HG02678 (cell line): ENCODE results near the gene CX3CR1.
"Not testable (repeated sequence)": the region's sequence is repeated elsewhere in the genome, so short reads cannot be mapped to it uniquely, and the experiment has no call there.

Source experiments
- ATAC-seq: cut with Tn5 transposase; IDR thresholded peaks from one replicate; pipeline ENCODE4 v1.9.1; 2021; ENCODE audit warnings: mild to moderate bottlenecking, moderate library complexity; ENCODE audit not compliant: unreplicated experiment

Gene CX3CR1, protein sequence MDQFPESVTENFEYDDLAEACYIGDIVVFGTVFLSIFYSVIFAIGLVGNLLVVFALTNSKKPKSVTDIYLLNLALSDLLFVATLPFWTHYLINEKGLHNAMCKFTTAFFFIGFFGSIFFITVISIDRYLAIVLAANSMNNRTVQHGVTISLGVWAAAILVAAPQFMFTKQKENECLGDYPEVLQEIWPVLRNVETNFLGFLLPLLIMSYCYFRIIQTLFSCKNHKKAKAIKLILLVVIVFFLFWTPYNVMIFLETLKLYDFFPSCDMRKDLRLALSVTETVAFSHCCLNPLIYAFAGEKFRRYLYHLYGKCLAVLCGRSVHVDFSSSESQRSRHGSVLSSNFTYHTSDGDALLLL

DNA sequence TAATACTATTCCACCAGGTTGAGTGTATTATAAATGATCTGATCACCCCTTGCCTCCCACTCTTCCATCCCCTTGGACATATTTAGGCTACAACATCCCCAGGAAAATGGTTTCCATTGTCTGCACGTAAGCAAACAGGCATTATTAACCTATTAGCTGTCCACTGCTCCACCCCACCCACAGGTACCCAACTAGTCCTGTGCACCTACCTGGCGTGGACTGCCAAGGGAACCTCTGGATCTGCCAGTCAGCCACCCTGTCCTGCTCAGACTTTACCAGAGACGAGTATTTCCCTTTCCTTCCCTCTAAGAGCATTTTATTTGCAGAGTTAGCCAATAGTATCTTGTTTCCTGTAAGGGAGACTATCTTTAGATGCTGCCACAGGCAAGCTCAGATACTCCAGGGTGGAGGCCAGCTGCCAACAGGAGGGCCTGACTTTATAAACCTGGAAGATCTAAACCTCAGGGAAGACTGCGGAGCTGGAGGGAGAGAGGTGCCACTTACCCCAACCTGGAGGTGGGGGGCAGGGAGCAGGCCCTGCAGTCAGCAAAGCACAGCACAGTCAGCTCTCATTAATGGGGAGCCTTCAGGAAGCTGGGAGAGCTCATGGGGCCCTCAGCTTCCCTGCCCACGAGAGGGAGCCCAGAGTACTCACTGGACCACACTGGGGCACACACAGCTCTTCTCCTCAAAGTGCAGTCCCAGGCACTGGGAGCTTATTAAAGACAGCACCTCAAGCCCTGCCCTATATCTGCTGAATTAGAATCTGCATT lies at the start of gene CX3CR1:
Gene CX3CR1 (minus strand): TSS at position 292 of the 773 bp plus-strand sequence. CDS start 13,527 bp downstream, outside the sequence.
- ATAC-seq, result no peak

DNA sequence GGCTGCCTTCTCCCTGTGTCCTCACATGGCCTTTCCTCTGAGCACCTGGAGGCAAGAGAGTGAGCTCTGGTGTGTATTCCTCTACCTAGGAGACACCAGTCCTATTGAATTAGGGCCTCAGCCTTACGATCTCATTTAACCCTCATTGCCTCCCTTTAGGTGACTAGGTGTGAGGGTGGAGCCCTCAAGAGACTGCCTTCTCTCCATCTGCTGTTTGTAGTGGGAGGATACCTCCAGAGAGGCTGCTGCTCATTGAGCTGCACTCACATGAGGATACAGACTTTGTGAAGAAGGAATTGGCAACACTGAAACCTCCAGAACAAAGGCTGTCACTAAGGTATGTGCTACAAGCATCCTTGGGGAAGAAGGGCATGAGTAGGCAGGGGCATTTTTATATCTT lies 49.7 kb upstream of the CX3CR1 start, which contains the start of gene CCR8:
Gene CCR8 (plus strand): TSS at position 217 of the 400 bp plus-strand sequence. CDS start 2,623 bp downstream, outside the sequence.
- ATAC-seq, result no peak

DNA sequence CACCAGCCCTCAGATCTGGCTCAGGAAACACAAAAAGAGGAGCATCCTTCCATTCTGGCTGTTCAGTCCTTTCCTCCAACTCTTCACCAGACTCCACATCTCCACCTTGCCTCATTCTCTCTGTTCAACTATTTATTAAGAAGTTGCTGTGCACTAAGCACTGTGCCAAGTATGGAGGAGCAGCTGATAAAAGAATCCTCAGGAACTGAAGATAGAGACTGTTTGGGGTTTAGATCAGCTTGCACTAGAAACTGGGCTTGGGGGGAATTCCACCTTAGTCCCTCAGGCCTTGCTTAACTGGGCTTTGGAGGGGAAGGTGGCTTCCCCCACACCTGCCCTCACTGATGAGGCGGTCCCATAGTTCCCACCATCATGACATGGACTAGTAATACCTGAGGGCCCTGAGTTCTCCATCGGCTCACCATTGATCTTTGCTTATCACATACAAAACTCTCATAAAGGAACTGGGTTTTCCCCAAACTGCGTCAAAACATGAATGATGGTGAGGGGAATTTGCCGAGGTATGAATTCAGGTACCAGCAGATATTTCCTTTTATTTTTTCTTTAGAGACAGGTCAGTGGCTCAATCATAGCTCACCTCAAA lies 48.0 kb upstream of the CX3CR1 start:
- peak; percentile 75 for ATAC-seq

DNA sequence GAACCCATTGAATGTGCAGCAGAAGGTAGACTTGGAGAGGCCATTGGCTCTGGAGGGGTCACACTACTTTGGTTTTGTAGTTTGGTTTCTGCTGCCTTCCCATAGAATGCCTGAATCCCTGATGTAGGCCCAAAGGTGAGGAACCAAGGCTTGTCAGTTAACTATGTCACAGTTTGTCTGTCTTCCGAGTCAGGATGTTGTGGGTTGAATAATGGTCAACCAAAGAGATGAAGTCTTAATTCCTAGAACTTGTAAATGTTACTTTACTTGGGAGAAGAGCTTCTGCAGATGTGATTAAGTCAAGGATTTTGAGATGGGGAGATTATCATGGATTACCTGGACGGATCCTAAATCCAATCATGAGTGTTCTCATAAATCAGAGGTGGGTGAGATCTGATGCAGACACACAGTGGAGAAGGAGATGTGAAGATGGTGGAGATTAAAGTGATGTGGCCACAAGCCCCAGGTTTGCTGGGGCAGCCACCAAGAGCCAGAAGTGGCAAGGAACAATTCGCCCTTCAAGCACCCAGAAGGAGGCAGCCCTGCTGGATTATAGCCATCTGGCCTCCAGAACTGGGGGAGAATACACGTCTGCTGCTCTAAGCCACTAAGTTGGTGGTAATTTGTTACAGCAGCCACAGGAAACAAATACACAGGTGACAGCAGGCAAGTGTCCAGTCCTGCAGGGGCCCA lies 47.4 kb upstream of the CX3CR1 start:
- peak; percentile 11 for ATAC-seq

DNA sequence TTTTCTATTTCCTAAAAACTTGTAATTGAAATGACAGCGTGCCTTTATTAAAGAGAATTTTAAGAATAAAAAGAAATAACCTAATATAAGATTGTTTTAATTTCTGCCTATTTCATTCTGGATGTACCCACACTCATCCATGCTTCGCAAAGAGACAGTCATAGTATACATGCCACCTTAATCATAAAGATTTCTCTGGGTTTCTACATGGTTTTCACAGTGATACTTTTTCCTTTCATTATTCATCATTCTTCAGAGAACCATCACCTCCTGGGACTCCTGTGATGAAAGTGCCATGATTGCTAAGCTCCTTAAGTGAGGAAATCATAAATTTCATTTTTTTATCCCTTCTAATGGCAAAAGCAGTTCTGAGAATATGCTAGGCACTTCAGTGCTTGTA lies 45.4 kb upstream of the CX3CR1 start:
- ATAC-seq, result no peak

DNA sequence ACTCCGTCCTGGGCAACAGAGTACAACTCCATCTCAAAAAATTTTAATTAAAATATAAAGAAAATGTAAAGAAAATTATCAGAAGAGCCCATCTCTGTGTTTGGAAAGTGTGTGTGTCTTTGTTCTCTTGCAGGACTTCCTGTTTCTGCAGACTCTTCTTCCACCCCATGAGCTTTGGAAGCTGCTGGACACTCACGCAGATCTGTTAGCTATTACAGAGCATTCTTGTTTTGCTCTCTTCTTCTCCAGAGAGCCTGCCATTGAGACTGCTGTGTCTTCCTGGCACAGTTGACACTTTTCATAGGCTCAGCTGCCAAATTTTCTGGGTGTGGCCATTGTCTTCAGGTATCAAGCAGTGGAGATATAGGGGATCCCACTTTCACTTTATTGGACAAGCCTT lies 43.7 kb upstream of the CX3CR1 start:
- no peak for ATAC-seq

DNA sequence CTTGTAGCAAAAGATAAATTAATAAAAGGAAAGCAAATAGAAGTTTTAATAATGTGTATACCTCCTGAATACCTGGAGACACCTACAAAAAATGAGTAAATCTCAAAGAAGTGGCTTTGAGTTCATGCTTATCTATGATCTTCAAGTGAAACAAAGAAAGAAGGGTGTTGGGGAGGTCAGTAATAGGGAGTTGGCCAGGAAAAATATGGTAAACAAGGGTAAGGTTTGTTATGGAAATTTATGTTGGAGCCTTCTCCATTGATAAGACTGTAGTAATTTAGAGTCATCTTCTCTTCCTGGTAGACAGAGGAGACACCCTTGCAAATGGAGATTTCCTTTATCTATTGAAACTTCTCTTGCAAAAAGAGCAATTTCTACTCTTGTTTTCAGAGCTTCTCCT lies 43.1 kb upstream of the CX3CR1 start:
- no peak for ATAC-seq

DNA sequence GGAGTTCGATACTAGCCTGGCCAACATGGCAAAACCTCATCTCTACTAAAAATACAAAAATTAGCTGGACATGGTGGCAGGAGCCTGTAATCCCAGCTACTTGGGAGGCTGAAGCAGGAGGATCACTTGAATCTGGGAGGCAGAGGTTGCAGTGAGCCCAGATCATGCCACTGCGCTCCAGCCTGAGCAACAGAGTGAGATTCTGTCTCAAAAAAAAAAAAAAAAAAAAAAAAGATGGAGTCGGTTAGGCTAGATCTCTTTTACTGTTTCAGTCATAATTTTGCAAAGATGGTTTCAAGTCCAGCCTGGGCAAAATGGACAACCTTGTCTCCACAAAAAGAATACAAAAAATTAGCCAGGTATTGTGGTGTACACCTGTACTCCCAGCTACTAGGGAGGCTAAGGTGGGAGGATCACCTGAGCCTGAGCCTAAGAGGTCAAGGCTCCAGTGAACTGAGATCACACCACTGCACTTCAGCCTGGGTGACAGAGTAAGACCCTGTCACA lies 42.4 kb upstream of the CX3CR1 start:
- ATAC-seq, result not testable (repeated sequence)

DNA sequence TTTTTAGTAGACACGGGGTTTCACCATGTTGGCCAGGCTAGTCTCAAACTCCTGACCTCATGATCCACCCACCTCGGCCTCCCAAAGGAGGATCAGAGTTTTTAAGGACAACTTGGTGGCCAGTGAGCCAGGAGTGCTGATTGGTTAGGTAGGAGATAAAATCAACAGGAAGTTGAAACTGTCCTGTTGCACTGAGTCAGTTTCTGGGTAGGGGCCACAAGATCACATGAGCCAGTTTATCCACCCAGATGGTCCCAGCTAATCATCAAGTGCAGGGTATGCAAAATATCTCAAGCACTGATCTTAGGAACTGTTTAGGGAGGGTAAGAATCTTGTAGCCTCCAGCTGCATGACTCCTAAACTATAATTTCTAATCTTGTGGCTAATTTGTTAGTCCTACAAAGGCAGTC lies 41.7 kb upstream of the CX3CR1 start:
- ATAC-seq, result not testable (repeated sequence)

DNA sequence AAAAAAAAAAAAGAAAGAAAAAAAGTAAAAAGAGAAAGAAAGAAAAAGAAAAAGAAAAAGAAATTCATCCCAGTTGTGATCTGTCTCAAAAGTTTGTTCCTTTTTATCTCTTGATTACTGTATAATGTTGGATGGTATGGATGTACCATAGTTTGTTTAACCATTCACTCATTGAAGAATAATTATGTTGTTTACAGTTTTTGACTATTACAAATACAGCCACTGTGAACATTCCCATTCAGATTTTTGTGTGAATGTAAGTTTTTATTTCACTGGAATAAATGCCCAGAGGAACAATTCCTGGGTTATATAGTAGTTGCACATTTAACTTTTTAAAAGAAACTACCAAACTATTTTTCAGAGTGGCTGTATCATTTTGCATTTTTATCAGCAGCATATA lies 39.4 kb upstream of the CX3CR1 start:
- ATAC-seq, result no peak

DNA sequence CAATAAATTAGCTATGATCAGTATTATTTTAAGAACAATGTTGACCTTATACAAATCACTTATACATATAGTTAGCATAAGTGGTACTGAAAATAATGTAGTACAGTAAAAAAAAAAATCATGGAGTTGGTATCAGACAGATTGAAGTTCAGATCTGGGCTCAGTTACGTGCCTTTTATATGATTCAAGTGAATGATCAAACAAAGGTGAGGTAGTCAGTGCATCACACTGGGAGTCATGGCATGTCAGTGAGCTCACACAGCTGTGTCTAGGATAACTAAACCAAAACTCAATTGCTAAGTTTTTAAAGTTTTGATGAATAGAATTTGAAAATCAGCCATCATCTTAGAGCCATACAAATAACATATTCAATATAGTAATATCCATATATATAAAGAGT lies 38.5 kb upstream of the CX3CR1 start:
- ATAC-seq, result no peak

DNA sequence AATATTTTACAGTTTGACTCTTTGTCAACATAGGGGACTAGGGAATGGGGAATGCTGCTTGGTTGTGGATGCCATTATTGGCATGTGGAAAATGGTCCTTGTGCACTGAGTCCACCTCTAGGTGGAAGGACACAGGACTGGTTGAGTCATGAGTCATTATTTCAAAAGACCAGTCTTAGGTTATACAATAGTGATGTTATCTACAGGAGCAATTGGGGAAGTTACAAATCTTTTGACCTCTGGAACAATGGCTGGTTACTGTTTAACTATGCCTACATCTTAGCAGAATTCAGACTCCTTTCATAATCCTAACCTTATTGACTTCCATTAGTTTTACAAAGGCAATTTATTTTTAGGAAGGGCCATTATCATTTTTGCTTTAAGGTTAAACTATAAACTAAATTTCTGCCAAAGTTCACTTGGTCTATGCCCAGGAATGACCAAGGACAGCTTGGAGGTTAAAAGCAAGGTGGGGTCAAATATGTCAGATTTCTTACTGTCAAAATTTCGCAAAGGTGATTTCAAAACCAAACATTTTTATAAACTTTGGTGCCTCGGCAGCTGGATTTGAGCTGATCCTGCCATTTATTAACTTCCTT lies 37.8 kb upstream of the CX3CR1 start:
- no peak for ATAC-seq

DNA sequence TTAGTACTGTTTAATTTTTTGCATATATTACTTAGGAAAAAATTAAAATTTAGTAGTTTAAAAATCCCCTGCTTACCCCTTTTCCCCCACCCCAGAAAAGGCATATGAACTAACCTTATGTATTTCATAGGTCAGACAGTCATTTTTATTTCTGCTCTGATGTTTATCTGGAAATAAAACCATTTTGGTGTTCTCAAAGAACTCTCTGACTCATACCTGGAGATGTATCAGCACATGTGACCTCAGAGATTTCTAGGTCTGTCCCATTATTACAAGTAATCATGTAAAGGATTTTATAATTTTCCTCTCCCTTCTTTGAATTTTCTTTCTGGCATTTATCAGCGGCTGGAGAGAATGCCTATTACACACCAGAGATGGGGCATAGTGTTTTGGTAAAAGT lies 35.6 kb upstream of the CX3CR1 start:
- ATAC-seq, result no peak

DNA sequence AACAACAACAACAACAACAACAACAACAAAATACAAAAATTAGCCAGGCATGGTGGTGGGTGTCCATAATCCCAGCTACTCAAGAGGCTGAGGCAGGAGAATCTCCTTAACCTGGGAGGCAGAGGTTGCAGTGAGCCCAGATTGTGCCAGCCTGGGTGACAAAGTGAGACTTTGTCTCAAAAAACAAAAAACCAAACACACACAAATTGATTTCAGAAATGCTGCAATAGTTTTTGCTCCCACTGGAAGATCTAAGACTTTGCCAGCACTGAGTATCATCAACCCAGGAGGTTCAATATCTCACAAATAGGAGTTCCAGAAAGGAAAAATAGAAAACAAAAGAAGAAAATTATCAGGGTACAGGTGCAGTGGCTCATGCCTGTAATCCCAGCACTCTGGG lies 33.5 kb upstream of the CX3CR1 start:
- no peak for ATAC-seq

DNA sequence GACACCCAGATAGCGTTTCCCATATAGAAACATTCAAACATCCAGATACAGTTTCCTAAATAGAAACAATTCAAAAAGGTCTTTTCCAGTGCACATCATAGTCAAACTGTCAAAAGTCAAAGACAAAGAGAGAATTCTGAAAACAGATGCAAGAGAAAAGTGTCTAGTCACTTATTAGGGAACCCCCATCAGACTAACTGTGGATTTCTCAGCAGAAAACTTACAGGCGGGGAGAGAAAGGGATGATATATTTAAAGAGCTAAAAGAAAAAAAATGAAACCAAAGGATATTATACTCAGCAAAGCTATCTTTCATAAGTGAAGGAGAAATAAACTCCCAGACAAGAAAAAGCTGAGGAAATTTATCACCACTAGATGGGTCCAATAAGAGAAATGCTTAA lies 22.3 kb upstream of the CX3CR1 start:
- no peak for ATAC-seq

DNA sequence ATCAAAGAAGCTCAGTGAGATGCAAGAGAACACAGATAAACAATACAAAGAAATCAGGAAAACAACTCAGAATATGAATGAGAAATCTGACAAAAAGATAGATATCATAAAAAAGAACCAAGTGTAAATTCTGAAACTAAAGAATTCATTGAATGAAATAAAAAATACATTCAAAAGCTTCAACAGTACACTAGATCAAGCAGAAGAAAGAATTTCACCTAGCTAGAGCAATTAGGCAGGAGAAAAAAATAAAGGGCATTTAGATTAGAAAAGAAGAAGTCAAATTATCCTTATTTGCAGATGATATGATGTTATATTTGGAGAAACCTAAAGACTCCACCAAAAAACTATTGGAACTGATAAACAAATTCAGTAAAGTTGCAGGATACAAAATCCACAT lies 19.4 kb upstream of the CX3CR1 start:
- no peak for ATAC-seq

DNA sequence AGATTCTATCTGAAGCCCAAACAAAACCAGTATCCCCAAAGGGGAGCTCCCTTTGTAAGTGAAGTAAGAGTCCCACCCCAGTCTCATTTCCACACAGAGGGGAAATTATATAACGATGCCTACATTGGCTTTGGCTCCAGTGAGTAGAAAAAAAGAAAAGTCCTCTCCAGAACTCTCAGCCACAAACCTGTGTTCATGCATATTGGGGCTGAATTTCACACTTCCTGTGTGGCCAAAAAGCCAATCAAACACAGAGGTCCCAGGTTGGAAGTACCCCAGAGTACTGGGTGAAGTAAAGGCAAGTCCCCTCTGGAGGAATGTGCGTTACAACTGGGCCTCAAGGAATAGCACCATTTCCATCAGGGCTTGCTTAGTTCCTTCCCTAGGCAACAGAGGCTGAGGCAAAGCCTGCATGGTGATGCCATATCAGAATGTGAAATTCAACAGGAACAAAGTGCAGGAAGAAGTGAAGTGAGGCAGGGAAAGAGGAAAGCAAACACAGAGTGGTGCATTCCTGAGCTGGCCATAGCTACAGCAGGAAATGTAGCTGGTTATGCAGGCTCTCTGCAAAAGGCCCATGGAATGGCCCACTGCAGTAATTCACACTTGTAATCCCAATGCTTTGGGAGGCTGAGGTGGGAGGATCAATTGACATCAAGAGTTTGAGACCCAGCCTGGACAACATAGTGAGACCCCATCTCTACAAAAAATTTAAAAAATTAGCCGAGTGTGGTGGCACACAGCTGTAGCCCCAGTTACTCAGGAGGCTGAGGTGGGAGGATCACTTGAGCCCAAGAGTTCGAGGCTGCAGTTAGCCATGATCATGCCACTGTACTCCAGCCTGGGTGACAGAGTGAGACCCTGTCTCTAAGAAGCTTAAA lies 16.6 kb upstream of the CX3CR1 start:
- ATAC-seq, result no peak

DNA sequence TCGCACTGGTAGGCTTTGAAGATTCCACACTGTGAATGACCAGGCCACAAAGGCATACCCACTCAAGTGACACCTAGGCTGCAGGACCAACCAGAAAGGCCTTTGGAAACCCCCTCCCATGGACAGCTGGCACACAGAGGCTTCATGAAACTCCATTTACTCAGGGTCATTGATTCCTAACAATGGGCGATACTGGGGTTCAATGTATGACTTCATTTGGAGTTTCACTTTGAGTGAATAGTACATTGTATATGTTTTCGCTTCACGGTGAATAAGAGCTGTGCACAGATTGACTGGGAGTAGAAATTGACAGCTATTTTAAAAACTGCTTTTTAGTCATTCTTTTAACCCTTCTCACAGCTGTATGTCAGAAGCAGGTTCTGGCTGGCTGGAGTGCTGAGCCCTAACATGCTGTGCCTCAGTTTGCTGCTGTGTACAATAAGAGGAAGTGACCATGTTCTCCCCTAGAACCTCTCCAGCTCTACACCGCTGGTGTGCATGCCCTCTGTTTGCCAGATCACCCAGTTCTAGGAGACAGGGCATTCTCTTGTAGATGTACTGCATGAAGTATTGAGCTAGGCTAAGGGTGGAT lies 15.4 kb upstream of the CX3CR1 start:
- ATAC-seq, result peak; percentile 88
